Measurements from ENCODE around the gene ENPP4.
A peak's percentile ranks its signal among the peaks of the same experiment; 100 is the strongest.
"Not testable (repeated sequence)": the region's sequence is repeated elsewhere in the genome, so short reads cannot be mapped to it uniquely, and the experiment has no call there.

Gene ENPP4, protein sequence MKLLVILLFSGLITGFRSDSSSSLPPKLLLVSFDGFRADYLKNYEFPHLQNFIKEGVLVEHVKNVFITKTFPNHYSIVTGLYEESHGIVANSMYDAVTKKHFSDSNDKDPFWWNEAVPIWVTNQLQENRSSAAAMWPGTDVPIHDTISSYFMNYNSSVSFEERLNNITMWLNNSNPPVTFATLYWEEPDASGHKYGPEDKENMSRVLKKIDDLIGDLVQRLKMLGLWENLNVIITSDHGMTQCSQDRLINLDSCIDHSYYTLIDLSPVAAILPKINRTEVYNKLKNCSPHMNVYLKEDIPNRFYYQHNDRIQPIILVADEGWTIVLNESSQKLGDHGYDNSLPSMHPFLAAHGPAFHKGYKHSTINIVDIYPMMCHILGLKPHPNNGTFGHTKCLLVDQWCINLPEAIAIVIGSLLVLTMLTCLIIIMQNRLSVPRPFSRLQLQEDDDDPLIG
- total RNA-seq, result 12.9 reads per million, percentile 37 among the genes with 10 or more reads in this experiment

DNA sequence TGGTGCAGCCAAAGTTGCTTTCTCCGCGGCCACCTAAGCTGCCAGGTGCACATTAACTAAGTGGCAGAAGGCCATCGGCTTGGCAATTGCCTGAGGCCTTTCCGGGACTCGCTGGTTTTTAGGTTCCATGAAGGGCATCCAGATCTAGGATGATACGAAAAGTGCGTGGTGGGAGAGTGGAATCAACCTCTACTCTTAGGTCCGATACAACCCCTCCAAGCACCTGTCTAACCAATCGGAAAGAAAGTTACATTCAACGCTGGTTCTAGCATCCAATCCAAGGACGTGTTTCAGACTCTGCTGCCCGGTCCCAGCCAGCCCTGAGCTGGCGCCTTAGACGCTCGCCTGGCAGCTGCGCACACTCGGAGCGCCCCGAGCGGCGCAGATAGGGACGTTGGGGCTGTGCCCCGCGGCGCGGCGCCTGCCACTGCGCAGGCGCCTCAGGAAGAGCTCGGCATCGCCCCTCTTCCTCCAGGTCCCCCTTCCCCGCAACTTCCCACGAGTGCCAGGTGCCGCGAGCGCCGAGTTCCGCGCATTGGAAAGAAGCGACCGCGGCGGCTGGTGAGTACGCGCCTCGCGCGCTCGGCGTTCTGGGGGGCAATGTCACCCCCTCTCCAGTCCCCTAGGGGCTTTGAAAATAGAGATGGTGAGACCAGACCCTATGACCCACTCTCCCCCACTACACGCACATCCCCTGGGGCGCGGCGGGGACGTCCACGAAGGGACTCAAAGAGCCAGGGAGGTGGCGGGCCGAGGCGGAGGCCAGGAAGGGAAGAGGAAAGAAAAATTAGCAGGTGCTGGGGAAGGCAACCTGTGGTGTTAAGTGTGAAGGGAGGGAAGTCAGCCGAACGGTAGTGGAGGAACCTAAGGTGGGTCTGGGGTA, at the start of gene ENPP4:
Gene ENPP4, plus strand, starts transcription at position 361 of the 883 bp plus-strand sequence. CDS start 9,595 bp downstream, outside the sequence.
- DNase-seq, result peak; percentile 78

DNA sequence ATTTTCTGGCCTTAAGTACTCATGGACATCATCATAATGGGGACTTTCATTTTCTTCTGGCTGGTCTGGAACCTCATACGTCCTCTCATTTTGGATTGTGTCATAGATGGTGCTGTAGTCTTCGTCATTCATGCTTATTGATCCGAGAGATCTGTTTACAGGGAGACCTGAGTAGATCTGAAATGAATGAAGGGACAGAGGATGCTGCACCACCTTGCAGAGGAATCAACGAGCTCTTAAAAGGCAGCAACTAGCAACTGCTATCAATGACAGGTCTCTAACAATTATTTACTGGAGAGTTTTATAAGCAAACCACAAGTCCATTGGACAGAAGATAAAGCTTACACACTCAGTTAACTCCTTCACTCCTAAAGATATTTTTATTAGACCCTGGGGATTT, 49.7 kb upstream of the ENPP4 start:
- no peak for DNase-seq

DNA sequence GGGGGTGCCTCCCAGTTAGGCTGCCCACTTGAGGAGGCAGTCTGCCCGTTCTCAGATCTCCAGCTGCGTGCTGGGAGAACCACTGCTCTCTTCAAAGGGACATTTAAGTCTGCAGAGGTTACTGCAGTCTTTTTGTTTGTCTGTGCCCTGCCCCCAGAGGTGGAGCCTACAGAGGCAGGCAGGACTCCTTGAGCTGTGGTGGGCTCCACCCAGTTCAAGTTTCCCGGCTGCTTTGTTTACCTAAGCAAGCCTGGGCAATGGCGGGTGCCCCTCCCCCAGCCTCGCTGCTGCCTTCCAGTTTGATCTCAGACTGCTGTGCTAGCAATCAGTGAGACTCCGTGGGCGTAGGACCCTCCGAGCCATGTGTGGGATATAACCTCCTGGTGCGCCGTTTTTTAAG, 44.1 kb upstream of the ENPP4 start:
- not testable (repeated sequence) for DNase-seq

DNA sequence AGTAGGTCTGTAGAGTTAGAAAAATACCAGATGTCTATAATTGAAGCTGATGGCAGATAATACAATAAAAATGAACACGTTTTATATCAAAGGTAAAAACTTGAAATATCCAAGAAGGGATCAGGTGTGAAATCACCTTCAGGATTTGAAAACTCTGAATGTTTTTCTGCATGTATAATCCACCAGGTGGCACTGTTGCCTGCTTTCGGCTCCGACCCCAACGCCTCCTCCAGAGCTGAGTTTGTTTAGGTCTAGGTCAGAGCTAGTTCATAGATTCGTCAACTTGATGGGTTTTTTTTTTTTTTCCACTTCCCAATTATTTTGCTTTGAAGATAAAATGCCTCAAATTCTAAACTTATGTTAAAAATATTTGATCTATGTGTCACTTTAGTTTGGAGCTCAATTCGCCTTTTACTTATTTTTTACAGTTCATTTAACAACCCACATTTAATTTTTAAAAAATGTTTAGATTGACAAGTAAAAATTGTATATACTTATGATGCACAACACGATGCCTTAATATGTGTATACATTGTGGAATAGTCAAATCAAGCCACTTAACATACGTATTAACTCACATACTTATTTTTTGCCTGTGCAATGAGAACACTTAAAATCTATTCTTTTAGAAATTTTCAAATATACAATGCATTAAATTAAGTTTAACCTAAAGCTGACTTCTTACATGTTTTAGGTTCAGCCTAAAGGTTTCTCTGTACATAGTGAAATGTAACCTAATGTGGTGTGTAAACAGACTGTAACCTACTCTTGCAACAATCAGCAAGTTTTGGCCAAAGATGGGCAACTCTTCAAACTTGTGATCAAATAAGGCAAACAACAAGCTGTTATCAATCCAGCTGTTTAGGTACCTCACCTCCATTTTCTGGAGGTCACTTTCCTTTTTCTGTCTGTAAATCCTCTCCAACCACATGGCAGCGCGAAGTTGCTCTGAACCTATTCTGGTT, 39.4 kb upstream of the ENPP4 start:
- peak; percentile 35 for DNase-seq

DNA sequence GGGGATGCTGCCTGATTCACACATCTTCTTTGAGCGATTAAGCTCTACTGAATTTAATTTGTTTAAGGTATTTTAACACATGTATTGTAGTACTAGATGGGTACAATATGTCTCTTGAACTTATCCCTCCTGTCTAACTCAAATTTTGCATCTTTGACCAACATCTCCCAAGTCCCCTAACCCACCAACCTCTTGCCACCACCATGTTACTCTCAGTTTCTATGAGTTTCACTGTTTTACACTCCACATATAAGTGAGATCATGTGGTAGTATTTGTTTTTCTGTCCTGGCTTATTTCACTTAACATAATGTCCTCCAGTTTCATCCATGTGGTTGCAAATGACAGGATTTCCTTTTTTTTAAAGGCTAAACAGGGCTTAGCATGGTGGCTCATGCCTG, 38.7 kb upstream of the ENPP4 start:
- no peak for DNase-seq

DNA sequence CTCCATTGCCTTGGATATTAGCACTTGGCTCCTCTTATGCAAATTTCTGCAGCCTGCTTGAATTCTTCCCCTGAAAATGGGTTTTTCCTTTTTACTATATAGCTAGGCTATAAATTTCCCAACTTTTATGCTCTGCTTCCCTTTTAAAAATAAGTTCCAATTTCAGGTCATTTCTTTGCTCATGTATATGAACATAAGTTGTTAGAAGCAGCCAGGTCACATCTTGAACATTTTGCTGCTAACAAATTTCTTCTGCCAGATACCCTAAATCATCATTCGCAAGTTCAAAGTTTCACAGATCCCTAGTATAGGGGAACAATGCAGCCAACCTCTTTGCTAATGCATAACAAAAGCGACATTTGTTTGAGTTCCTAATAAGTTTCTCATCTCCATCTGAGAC, 34.5 kb upstream of the ENPP4 start:
- DNase-seq, result no peak

DNA sequence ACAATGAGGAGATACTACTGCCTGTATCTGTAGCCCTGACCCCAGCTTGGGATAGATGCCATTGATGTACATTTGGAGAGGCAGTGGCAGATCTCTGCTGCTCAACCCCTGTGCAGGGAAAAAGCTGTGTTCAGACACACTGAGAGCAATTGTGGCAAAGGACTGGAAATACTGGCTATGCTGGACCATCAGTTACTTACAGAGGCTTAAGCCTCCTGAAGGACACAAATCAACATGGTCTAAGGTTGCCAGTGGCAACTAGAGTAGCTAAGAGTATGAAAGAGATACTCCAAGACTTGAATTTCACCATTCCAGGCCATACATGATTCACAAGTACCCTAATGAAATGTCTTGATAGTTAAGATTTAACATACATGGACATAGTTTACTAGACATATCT, 32.4 kb upstream of the ENPP4 start:
- no peak for DNase-seq

DNA sequence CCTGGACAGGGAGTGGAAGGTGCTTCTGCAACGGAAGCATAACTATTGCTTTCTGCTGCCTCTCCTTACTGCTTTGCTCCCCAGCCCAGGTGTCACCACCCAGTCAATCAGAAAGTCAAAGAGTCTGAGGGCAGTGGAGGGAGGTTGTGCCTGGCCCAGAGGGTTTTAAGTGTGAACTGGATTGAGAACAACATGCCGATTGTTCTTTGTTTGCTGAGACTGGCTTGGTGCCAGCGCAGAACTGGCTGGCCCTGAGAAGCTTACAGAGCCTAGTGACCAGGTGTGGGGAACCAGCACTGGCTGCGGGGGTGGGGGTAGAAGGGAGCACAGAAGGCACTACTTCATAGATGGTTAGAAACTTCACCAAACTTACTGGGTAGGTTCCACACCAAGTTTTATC, 31.1 kb upstream of the ENPP4 start:
- no peak for DNase-seq

DNA sequence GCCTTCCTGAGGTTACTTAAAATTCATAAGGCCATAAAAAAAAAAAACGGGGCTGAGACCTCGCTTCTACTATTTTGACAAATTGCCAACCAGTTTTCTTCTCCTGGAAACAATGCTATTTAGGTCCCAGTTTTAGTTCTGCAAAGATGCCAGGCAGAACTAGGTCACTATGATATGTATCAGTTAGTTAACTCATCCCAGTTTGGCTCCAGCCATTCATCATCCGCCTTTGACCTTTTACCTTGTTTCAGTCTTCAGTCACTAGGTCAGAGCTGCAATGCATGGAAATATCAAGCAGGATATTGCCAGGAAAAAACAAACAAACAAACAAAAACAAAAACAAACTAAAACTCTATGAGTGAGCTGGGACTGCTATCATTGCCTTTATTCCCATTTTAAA, 29.8 kb upstream of the ENPP4 start:
- no peak for DNase-seq

DNA sequence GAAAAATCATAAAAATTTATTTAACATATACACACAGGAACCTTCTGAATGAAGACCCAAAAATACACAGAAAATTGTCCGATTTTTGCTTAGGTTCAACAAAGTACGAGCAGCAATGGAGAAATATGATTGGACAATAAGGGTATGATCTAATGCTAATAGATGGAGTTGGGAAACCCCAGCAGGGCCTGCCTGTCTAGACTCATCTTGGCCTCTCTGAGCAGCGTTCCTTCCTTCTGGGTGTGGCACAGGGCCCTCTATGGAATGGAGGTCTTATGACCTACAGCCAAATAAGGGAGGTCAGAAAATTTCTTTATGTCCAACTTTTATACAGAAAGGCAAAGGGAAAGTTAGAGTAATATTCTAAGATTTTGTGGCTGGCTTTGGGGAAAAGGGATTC, 27.7 kb upstream of the ENPP4 start:
- DNase-seq, result no peak

DNA sequence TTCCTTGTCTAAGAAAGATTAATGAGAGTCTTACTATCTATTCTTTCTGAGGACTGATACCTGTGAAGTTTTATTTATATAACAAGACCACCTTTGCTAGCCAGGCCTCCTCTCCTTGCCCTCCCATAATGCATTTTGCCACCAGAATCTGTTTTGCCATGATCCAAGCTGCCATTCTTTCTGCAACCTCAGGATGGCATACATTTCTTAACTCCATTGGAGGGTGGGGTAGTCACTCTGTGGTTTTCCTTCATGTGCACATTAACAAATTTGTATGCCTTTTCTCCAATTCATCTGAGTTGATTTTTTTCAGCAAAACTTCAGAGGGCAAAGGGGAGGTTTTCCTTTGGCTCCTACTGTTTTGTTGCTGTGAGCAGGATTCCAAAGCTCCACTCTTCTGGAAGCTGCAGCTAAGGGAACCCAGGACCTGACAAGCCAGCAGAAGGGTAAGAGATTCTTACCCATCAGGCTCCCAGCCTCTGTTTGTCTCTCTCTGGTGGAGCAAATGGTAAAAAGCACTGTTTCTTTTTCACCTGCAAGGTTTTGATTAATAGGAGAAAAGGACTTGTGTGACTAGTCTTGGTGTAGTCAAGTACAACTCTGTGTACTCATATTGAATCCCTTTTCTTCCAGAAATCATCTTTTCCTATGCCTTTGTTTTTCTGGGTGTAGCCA, 26.2 kb upstream of the ENPP4 start:
- DNase-seq, result no peak

DNA sequence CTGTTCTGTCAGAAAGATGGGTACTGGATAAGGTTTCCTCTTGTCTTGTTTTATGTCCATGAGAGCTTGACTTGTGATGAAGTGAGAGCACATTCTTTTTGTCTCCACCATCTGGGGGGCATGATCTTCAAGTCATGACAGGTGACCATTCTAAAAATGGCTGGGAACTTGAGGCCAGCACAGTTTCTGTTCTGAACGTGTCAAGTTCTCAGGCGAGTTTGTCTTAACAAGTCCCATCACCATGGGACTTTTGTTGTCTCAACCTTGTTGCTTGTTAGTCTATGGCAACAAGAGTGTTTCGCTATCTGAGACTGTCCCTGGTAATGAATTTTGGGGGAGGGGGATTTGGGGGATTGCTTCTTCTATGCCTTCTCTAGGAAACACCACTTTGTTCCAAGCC, 25.6 kb upstream of the ENPP4 start:
- DNase-seq, result no peak

DNA sequence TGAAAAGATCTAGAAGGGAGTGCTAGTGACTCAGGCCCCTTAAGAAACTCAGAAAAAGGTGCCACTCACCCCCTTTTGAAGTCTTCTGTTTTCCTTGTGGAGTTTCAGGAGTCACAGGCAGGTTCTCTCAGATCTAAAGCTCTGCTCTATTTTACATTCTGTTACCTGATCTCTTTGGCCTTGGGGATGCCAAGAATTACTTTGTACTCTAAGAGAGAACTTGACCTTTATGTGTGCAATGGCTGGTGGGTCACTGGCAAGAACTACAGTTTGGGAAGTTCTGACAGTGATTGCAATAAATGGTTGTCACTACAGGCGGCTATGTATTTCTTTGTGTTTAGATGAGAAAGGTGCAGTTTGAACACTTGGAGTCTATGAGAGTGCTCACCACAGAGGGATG, 24.2 kb upstream of the ENPP4 start:
- DNase-seq, result no peak

DNA sequence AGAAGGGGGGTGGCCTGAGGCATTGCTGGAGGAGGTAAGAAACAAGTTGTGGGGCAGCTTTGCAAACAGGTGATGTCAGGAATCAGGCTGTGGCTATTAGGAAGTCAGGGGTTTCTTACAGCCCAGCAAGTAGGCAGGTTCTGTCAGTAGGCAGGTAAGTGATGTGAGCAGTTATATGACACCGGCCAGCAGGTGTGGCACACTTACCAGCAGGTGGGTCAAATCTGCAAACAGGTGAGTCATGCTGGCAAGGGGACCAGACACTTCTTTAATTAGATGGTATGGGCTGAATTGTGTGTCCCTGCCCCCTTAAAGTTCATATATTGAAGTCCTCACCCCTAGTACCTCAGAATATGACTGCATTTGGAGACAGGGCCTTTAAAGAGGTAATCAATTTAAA, 16.4 kb upstream of the ENPP4 start:
- no peak for DNase-seq

DNA sequence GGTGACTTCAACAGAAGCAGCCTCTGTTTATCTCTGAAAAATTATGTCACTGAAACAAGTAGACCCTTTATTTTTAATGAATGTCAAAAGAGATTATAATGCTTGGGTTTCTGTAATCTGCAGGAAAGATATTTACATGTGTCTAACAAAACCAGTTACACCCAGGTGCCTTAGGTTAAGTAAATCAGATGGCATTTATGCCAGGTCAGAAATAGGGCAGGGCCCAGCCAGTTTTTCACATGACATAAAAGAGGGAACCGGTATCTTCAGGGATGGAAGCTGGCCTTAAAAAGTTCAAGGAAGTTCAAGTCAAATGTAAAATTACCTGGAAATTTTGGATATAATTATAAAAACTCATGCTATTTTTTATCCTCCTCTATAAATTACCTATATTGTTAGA, 14.2 kb upstream of the ENPP4 start:
- DNase-seq, result no peak

DNA sequence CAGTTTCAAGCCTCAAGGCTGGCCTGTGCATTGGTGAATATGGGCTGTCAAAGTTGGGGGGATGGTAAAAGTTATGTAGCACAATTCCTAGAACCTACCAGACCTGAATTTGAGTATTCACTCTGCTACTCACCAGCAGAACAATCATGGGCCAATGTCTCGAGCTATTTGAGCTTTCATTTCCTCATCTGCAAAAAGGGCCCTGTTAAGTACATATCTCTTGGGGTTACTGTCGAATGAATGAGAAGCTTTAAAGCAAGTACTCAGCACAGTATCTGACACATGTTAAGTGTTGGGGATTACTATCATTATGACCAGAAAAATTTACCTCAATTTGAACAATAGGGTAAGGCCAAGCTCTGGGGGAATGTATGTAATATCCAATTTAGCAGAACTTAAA, 13.5 kb upstream of the ENPP4 start:
- DNase-seq, result no peak

DNA sequence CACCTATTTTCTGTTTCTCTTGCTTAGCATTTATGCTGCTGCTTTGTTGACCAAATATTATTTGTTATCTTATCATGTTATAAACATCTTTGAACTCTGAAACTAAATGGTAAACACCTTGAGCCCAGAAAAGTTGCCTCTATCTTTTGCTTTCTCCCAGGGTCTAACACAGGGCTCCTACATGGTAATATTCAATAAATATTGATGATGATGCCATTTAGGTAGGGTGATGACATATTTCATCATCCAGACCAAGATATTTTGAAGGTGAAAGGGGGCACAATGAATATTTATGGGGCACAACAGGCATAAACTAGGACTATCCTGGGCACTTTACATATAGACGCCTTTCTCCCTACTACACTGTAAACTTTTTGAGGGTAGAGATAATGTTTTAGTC, 11.6 kb upstream of the ENPP4 start:
- no peak for DNase-seq

DNA sequence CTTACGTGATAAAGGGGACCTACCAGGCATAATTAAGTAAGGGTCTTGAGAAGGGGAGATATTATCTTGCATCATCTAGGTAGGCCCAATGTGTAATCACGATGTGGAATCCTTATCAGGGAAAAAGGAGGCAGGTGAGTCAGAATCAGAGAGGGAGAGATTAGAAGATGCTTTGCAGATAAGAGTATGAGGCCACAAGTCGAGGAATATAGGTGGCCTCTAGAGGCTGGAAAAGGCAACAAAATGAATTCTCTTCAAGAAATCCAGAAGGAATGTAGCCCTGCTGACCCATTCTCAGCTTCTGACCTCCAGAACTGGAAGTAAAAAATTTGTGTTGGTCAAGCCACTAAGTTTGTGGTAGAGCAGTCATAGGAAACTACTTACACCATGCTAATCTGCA, 11.0 kb upstream of the ENPP4 start:
- DNase-seq, result no peak

DNA sequence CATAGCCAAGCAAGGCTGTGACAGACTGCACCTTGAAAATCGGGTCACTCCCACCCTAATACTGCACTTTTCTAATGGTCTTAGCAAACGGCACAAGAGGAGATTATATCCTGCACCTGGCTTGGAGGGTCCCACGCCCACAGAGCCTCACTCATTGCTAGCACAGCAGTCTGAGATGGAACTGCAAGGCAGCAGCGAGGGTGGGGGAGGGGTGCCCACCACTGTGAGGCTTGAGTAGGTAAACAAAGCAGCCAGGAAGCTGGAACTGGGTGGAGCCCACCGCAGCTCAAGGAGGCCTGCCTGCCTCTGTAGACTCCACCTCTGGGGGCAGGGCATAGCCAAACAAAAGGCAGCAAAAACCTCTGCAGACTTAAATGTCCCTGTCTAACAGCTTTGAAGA, 10.1 kb upstream of the ENPP4 start:
- DNase-seq, result not testable (repeated sequence)

DNA sequence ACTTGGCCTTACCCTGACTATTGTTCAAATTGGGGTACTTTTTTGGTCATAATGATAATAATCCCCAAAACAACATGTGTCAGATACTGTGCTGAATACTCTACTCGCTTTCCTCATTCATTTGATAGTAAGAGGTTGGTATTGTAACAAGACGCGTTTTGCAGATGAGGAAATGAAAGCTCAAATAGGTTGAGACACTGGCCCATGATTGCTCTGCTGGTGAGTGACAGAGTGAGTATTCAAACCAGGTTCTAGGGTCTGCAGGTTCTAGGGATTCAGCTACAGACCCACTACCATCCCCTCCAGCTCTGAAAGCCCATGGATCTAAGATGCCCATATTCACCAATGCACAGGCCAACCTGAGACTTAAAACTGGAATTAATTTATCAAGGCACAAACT, 1.3 kb upstream of the ENPP4 start:
- no peak for DNase-seq

DNA sequence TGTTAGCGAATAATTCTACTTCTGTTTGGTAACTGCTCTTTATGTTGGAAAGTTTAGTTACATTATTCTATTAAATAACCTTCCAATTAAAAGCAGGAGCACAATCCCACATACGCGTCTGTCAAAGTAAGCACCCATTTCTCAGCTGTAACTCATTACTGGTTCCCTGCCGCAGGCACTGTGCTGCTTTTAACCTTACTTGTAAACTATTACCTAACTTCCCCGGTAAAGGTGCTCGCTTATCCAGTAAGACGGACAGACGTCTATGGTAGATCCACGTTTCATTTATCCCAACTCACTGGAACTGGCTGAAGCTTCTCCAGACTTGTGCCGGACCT, 529 bp upstream of the ENPP4 start:
- no peak for DNase-seq

DNA sequence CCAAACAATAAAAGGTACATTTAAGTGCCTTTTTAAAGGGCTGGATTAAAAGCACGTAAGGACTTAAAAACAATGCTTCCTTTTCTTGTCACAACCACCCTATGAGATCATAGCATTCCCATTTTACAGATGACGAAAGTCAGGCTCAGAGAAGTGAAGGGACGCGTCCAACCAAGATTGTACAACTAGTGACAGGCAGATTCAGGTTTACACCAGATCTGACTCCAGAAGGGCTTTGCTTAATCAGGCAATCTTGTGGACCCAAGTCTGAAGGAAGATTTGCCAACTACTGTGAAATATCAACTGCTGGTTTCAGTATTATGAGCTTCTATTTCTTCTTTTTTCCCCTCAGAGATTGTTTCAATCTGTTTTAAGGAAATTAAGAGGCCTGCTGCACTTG, 877 bp downstream of the ENPP4 start:
- no peak for DNase-seq

Measured in effector CD4-positive, alpha-beta T cell (primary cell).